Measurements from ENCODE around the gene ATP8B1.

- TF ChIP-seq CTCF (IDR thresholded peaks at IDR 0.05): no peak
- TF ChIP-seq POLR2A (IDR thresholded peaks at IDR 0.05): no peak
- TF ChIP-seq EP300 (IDR thresholded peaks at IDR 0.05; ENCODE audit: low read depth): no peak
Observed at GRCh38 chr18:57627488-57627887, 175.6 kb downstream of the ATP8B1 start.

All from transverse colon (tissue), 3 donors.